ENCODE measurements around the gene C1QL1.

Gene C1QL1

DNA sequence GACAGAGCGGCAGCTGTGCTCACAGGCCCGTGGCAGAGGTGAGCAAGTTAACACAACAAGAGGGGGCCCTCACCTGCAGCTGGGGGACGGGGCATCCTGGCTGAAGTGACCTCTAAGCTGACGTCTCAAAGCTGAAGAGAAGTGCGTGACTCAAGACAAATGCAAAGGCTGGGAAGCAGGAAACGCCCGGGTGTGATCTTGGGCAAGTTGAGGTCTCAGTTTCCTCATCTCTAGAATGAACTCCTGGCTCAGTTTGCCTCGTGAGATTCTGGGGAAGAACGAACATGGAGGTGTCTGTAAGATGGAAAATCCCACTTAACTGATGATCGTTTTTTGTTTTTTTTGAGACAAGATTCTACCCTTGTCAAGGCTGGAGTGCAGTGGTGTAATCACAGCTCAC, 40.1 kb upstream of the C1QL1 start:
- no peak overlapping the region for H3K4me3 ChIP-seq (ENCODE audit: low read length)
- H3K9me3 ChIP-seq (replicated peaks; ENCODE audit: insufficient read depth, low read length), result no peaks in the 10 kb centered on the region
- no peak for DNase-seq
- no peak overlapping the region for H3K4me2 ChIP-seq (ENCODE audit: low read depth, low read length)
- no peak for TF ChIP-seq EZH2 (optimal IDR thresholded peaks at IDR 0.05; ENCODE audit: low read depth, low read length)
- TF ChIP-seq, protein P1, sequence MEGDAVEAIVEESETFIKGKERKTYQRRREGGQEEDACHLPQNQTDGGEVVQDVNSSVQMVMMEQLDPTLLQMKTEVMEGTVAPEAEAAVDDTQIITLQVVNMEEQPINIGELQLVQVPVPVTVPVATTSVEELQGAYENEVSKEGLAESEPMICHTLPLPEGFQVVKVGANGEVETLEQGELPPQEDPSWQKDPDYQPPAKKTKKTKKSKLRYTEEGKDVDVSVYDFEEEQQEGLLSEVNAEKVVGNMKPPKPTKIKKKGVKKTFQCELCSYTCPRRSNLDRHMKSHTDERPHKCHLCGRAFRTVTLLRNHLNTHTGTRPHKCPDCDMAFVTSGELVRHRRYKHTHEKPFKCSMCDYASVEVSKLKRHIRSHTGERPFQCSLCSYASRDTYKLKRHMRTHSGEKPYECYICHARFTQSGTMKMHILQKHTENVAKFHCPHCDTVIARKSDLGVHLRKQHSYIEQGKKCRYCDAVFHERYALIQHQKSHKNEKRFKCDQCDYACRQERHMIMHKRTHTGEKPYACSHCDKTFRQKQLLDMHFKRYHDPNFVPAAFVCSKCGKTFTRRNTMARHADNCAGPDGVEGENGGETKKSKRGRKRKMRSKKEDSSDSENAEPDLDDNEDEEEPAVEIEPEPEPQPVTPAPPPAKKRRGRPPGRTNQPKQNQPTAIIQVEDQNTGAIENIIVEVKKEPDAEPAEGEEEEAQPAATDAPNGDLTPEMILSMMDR (IDR thresholded peaks at IDR 0.05; ENCODE audit: low read length), result no peak
- no peak for TF ChIP-seq EZH2phosphoT487 (IDR thresholded peaks at IDR 0.05; ENCODE audit: low read length)
- no peak overlapping the region for H3K27ac ChIP-seq (ENCODE audit: low read length)
- H3K27me3 ChIP-seq (replicated peaks; ENCODE audit: insufficient read depth, low read length), result peaks cover 13% of the 10 kb centered on the region
- no peaks in the 10 kb centered on the region for H3F3A ChIP-seq (ENCODE audit: insufficient read depth, low read length)
- no peaks in the 10 kb centered on the region for H3K9me2 ChIP-seq (replicated peaks; ENCODE audit: insufficient read depth, low read length)
- H3K4me1 ChIP-seq (ENCODE audit: low read length), result no peaks in the 10 kb centered on the region
- no peaks in the 10 kb centered on the region for H3K36me3 ChIP-seq (replicated peaks; ENCODE audit: insufficient read depth, low read length)
- no peaks in the 10 kb centered on the region for H3K79me2 ChIP-seq (ENCODE audit: low read length)
- H3K9ac ChIP-seq (ENCODE audit: low read length), result no peak overlapping the region
- H4K20me1 ChIP-seq (ENCODE audit: insufficient read depth, low read length), result no peaks in the 10 kb centered on the region
- no peak overlapping the region for H2AFZ ChIP-seq (ENCODE audit: low read length)

DNA sequence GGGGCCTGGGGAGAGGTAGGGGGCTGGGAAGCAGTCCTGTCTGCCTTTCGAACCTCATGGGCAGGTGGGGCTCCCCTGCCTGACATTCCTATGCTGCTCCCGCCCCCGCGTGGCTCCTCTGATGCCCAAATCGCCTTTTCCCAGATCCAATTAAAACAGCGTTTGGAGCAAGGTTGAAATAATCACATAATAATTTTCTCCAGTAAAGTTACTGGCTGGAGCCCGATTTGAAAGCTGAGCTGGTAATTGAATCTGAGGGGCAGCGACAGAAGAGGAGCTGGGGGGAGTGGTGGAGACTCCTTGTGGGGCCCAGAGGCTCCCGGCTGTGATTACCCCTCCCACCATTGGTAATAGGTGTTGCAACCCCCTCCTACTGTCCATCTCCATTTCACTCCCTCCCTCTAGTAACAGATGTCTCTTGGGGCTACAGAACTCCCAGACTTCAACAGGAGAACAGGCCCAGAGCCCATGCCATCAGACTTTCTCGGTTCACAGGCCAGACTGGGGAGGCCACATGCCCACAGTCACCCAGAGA, 38.9 kb upstream of the C1QL1 start:
- Histone ChIP-seq H3K9ac (ENCODE audit: low read length) (no peak overlapping the region), H3K27ac (ENCODE audit: low read length) (no peak overlapping the region), H3K9me3 (replicated peaks; ENCODE audit: insufficient read depth, low read length) (no peaks in the 10 kb centered on the region), H3K36me3 (replicated peaks; ENCODE audit: insufficient read depth, low read length) (no peaks in the 10 kb centered on the region), H4K20me1 (ENCODE audit: insufficient read depth, low read length) (no peaks in the 10 kb centered on the region), H3K4me1 (ENCODE audit: low read length) (no peaks in the 10 kb centered on the region), H3F3A (ENCODE audit: insufficient read depth, low read length) (no peaks in the 10 kb centered on the region), H3K9me2 (replicated peaks; ENCODE audit: insufficient read depth, low read length) (no peaks in the 10 kb centered on the region), H3K27me3 (replicated peaks; ENCODE audit: insufficient read depth, low read length) (peaks cover 13% of the 10 kb centered on the region), H3K4me2 (ENCODE audit: low read depth, low read length) (no peak overlapping the region), H3K4me3 (ENCODE audit: low read length) (no peak overlapping the region), H2AFZ (ENCODE audit: low read length) (no peak overlapping the region), H3K79me2 (ENCODE audit: low read length) (no peaks in the 10 kb centered on the region)
- DNase-seq, result no peak
- TF ChIP-seq EZH2phosphoT487 (IDR thresholded peaks at IDR 0.05; ENCODE audit: low read length) (no peak), EZH2 (optimal IDR thresholded peaks at IDR 0.05; ENCODE audit: low read depth, low read length) (no peak)
- TF ChIP-seq, protein P1 (IDR thresholded peaks at IDR 0.05; ENCODE audit: low read length), result no peak

DNA sequence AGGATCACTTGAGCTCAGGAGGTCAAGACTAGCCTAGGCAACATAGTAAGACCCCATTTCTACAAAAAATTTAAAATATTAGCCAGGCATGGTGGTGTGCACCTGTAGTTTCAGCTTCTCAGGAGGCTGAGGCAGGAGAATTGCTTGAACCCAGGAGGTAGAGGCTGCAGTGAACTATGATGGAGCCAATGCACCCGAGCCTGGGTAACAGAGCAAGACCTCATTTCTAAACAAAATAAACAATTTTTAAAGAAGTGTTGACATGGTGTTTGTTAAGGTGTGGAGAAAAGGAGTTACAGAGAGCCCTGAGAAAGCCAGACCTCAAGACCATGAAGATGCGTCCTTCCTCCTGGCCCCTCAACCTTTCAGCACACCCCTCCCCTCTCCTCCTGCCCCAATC, 37.6 kb upstream of the C1QL1 start:
- no peaks in the 10 kb centered on the region for H3F3A ChIP-seq (ENCODE audit: insufficient read depth, low read length)
- H4K20me1 ChIP-seq (ENCODE audit: insufficient read depth, low read length), result no peaks in the 10 kb centered on the region
- no peaks in the 10 kb centered on the region for H3K9me2 ChIP-seq (replicated peaks; ENCODE audit: insufficient read depth, low read length)
- H3K36me3 ChIP-seq (replicated peaks; ENCODE audit: insufficient read depth, low read length), result no peaks in the 10 kb centered on the region
- H3K9me3 ChIP-seq (replicated peaks; ENCODE audit: insufficient read depth, low read length), result no peaks in the 10 kb centered on the region
- no peaks in the 10 kb centered on the region for H3K79me2 ChIP-seq (ENCODE audit: low read length)
- no peaks in the 10 kb centered on the region for H3K4me1 ChIP-seq (ENCODE audit: low read length)
- no peak for DNase-seq
- H2AFZ ChIP-seq (ENCODE audit: low read length), result no peak overlapping the region
- TF ChIP-seq, protein P1 (IDR thresholded peaks at IDR 0.05; ENCODE audit: low read length), result no peak
- TF ChIP-seq EZH2phosphoT487 (IDR thresholded peaks at IDR 0.05; ENCODE audit: low read length), result no peak
- no peak for TF ChIP-seq EZH2 (optimal IDR thresholded peaks at IDR 0.05; ENCODE audit: low read depth, low read length)
- no peak overlapping the region for H3K4me2 ChIP-seq (ENCODE audit: low read depth, low read length)
- no peak overlapping the region for H3K4me3 ChIP-seq (ENCODE audit: low read length)
- H3K27me3 ChIP-seq (replicated peaks; ENCODE audit: insufficient read depth, low read length), result peaks cover 13% of the 10 kb centered on the region
- no peak overlapping the region for H3K9ac ChIP-seq (ENCODE audit: low read length)
- no peak overlapping the region for H3K27ac ChIP-seq (ENCODE audit: low read length)
